GM12872 (cell line): Measurements from ENCODE around the gene PREPL.

Experiments
- CTCF ChIP-seq: IDR thresholded peaks from 3 replicates; pipeline ENCODE4 v1.5.1; 2011; ENCODE audit warnings: low read depth, mild to moderate bottlenecking, low read length, moderate library complexity; ENCODE audit not compliant: insufficient read depth

The PREPL gene

GRCh38 chr2:44285174-44285573 lies 76.1 kb downstream of the PREPL start:
- no peak for TF ChIP-seq CTCF

- no peak for TF ChIP-seq CTCF
Measured at GRCh38 chr2:44283116-44283666, 78.1 kb downstream of the PREPL start.

GRCh38 chr2:44280869-44281268 lies 80.4 kb downstream of the PREPL start:
- TF ChIP-seq CTCF = no peak

GRCh38 chr2:44277541-44277940 lies 83.8 kb downstream of the PREPL start:
- no peak for TF ChIP-seq CTCF

- no peak for TF ChIP-seq CTCF
Measured at GRCh38 chr2:44275927-44276303, 85.4 kb downstream of the PREPL start.

- no peak for TF ChIP-seq CTCF
Measured at GRCh38 chr2:44273596-44273995, 87.7 kb downstream of the PREPL start.

GRCh38 chr2:44273076-44273475 lies 88.2 kb downstream of the PREPL start:
- no peak for TF ChIP-seq CTCF
